GM21737 (cell line): ENCODE data around the gene DOCK9.

Source experiments
- ATAC-seq: cut with Tn5 transposase; IDR thresholded peaks from one replicate; pipeline ENCODE4 v1.9.1; 2021; ENCODE audit warnings: mild to moderate bottlenecking, moderate library complexity; ENCODE audit not compliant: unreplicated experiment

DOCK9 gene

DNA sequence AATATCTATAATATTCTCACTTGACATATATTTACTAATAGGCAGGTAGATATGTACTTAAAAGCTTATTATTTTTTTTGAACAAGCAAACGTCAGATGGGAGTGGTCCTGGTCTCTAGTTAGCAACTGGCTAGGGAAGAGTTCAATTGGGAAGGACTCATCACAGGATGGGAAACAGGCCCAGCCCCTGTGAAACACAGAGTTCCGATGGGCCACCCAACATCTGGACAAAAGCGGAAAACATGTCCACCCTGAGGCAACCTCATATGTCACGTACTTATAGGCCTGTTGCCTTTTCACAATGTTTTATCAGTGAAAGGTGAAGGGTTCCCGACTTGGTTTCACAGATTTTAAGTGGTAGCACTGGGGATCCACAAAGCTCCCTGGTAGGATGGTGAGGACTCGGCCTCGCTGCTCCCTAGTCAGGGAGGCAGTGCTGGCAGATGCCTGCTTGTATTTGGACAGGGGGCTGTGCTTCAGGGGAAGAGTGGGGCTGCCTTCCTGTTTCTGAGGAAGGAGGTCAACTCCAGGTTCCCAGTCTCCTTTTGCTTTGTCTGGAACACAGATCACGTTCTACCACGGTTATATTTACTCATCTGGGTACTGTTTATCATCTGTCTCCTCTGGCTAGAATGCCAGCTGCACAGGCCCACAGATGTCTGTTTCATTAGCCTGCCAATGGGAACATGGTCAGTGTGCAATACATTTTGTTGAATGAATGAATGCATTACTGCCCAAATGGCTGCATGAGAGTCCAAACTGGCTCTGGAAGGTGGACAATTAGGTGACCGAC is 176.0 kb downstream of the DOCK9 start:
- ATAC-seq: no peak

DNA sequence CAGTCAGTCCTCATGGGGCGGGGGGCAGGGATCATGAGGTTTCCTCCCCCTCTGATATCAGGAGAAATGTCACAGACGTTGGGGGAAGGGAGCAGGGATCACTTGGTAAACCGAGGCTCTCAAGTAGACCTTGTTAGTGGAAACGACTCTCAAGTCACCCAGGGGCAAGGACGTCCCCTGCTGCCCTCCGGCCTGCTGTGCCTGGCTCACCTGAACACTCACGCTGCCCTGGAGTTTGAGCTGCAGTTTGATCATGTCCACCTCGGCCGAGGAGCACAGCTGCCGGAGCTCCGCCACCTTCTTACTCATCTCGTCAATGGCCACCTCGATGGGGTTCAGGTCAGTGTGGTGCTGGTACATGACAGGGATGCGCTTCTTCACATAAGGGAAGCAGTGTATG is 177.8 kb downstream of the DOCK9 start:
- ATAC-seq: no peak

DNA sequence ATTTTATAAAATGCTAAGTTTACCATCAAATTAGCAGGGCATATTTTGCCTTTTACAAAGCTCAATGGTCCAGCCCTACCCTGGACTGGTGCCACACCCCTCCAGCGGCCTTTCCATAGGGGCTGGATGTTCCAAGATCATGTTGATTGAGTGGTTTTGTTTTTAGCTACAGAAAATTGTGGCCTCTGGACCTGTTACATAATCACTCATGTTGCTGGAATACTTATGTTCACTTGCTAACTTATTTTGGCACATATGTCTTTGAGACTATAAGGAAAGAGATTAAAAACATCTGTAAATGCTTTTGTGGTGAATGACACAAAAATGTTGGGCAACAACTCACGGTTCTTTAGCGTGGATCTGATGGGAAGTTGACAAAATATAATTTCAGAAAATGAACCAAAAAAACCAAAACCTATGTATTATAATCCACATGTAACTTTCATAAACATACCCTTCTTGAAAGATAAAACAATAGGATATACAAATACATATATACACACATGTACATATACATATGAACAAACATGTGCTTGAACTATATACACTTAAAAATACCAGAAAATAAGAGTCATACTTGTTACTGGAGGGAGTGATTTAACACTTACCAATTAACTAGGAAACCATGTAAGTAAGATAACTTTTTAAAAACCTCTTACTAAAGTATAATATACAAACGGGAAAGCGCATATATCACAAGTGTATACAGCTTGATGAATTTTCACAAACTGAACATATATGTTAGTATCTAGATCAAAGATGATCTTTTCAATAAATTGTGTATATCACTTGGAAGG is 178.8 kb downstream of the DOCK9 start:
- no peak for ATAC-seq

DNA sequence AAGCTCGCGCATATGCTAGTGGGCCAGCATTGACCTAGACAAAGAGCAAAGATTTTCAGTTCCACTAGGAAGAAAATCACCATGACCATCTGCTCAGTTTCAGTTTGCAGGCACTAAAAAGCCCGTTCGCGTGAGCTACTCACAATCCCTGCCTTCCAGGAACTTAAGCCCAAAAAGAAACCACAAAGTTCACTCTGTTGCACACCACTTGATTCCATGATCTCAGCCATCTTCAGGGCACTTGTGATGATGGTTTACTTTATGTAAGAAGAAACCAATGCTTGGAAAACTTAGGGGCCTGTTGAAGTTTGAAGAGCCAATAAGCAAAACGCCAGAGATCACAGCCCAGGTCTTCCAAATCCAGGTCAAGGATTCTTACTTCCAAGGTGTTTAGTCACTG is 180.4 kb downstream of the DOCK9 start:
- ATAC-seq: no peak

DNA sequence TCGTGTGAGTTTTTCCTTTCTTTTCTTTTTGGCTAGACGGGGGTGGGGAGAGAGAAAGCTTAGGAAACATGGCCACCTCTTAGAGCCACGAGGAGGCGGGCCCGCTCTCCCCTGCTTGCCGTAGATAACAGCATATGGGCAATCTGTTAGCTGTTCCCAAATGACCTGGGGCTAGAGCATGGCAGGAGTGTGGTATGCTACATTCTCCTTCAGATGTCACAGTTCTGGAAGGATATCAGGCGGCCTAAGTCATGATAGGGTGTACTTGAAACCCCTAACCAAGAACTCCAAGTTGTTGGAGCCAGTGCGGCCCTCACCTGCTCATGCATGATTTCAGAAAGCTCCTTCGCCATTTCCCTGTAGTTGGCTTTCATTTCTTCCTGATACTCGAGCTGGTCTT is 181.1 kb downstream of the DOCK9 start:
- ATAC-seq: no peak

DNA sequence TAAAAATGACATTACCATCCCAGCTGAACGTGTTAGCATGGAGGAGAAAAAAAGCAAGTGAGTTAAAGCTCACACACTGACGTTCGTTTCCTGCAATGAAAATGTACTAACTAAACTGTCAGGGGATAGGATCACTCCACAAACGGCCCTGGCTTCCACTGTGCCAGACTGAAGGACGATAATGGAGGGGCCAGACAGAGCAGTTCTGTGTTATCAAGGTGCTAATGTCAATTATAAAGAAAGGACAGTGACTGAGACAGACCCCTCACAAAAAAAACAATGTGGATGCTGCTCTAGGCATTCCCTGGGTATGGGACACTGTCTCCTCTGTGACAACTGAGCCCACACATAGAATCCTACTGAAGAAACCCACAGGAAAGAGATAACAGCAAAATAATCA is 181.7 kb downstream of the DOCK9 start:
- ATAC-seq: no peak

DNA sequence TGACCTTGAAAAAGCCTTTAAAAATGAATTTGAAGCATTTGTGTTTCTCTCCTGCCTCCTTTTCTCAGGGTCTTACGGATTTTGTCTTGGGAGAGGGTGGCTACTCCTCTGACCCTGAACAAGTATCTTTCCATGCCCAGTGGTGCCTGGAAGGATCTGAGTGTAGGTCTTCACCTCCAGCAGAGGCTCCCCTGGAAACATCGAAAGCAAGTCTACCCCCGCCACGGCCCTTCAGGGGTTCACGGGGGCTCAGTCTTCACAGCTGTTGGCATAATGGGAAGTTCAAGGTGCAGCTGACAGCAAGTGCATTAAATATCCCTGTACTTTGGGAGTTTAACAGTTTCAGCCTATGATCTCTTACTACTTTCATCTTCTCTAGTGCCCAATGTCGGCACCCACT is 182.6 kb downstream of the DOCK9 start:
- ATAC-seq: no peak

DNA sequence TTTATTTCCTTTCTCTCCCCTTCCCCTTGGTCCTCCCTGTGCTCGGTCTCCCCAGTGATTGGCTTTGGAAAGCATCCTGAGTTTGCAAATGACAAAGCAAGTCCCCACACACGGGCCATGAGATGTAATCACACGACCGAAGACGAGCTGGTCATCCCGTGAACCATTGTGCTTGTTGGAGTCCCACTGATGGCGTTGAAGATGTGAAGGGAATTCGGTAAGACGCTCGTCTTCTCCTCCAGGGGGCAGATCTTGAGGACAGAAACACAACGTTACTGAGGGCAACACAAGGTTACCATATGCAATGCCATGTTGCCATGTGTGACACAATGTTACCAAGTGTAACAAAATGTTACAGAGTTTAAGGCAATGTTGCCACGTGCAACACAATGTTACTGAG is 183.4 kb downstream of the DOCK9 start:
- no peak for ATAC-seq

DNA sequence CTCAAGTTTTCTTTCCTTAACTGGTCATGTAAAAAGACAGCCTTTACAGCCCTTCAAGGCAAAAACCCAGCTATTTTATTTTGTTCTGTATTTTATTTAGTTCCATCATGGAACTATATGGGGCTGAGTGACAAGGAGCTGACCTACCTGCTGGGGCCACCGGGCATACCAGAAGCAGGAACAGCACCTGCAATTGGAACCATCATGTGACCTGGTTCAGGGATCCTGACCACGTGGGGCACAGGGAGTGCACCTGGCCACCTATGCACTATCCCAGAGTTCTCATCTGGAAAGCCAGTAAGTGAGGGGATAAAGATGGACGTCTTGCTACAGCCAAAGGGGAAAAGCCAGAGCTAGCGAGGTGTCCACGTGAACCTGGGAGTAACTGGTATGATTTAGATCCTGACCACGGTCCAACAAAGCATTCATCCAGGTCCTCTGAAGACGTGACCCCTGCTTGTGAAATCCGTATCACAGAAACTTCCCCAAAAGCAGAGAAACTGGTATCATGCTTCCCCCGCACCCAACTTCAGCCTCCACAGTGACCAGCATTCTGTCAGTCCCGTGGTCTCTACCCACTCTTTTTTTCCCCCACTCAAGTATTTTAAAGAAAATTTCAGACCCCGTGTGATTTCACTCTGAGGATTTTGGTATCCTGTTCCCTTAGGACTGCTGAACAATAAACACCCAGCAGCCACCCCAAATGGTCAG is 184.9 kb downstream of the DOCK9 start:
- no peak for ATAC-seq

DNA sequence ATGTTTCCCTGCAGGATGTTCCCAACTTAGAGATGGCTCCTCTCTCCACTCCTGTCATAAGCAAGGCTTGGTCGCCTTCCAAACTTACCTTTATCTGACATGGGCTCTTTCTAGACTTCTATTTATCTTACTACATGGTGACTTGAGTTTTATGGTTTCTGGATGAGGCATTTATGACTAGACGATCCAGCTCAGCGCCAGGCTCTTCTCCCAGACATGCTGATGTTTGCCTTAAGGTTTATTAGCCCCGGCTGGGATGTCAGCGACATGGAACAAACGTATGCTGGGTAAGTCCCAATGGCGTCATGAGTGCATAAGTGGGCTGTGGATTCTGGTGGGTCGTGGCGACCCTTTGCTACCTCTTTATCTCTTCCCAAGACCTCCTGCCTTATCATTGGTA is 185.5 kb downstream of the DOCK9 start:
- ATAC-seq: no peak

DNA sequence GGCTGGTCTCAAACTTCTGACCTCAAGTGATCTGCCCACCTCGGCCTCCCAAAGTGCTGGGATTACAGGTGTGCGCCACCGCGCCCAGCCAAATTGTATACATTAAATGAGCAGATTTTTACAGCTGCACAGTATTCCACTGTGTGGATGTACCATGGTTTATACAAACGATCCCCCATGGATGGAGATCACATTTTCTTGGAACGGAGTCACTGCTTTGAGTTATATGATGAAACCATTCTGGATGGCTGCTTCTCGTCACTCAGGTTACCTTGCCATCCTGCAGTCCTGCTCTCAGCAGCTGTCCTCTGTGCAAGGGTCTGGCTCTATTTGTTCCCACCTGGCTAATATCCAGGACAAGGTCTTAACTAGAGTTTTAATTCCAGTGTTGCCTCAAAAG is 186.3 kb downstream of the DOCK9 start:
- no peak for ATAC-seq

DNA sequence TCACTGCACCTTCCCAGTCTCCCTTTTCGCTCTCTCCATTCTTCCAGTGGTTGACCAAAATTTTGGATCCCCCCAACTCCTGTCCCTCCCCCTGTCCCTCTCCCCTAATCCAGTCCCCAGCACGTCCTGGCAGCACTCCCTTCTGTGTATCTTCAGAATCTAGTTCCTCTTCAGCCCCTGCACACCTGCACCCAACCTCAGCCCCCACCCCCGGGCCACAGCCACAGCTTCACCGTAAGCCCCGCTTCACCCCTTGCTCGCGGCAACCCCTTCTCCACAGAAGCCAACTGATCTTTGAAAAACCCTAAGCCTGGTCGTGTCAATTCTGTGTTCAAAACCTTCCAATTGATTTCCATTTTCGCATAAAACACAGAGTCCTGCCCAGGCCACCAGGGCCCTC is 189.9 kb downstream of the DOCK9 start:
- no peak for ATAC-seq

DNA sequence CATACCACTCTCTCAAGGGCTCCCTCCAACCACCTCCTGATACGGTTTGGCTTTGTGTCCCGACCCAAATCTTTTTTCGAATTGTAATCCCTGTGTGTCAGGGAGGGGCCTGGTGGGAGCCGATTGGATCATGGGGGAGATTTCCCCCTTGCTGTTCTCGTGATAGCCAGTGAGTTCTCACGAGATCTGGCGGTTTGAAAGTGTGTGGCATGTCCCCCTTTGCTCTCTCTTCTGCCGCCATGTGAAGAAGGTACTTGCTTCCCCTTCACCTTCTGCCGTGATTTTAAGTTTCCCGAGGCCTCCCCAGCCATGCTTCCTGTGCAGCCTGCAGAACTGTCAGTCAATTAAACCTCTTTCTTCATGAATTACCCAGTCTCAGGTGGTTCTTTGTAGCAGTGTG is 190.7 kb downstream of the DOCK9 start:
- no peak for ATAC-seq

DNA sequence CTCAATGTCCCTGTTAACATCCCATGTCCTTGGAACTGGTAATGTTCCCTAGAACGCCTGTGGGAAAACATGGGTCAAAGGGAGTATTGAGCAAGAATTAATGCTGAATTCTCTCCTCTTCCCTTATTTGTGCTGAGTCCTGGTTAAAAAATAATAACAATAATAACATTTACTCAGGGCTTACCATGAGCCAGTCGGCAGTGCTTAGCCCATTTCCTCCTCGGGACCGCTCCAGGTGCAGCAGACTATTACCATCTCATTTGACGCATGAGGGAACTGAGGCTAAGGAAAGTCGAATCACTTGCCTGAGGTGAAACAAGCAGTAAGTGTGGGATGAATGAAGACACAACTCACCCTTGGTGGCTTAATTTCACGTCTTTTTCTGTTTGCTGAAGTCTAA is 191.8 kb downstream of the DOCK9 start:
- ATAC-seq: no peak

DNA sequence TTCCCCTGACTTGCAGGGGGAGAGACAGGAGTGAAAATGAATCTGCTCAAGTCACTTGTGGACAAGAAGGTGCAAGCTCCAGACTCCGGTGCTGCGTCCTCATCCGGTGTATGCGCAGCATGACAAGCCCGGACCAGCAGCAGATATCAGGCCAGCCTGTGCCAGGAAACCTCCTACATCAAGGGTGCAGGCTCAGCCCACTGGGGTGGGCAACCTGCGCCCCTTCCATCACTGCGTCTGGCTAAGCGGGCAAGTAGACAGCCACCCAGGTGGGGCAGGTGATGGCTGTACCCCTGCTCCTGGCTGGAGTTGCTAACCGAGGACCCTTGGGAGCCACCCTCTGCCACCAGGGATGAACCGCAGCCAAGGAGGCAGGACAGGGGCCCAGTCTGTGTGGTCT is 192.5 kb downstream of the DOCK9 start:
- ATAC-seq: no peak

DNA sequence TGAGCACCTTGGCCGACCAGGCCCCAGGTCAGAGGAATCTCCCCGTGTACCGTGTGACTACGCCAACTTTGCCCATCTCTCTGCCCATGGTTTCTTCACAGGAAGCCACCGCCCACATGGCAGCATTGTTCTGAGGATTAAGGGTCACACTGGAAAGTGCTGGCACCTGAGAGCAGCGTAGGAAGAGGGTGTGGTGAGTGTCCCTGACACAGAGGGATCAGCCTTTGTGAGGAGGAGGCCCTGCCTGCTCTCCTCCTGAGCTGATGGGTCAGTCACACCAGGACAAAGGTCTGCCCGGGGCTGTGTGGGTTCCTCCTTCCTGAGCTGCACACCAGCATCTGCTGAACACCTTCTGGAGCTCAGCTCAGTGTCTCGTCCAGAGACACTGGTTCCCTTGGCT is 193.2 kb downstream of the DOCK9 start:
- ATAC-seq: no peak

DNA sequence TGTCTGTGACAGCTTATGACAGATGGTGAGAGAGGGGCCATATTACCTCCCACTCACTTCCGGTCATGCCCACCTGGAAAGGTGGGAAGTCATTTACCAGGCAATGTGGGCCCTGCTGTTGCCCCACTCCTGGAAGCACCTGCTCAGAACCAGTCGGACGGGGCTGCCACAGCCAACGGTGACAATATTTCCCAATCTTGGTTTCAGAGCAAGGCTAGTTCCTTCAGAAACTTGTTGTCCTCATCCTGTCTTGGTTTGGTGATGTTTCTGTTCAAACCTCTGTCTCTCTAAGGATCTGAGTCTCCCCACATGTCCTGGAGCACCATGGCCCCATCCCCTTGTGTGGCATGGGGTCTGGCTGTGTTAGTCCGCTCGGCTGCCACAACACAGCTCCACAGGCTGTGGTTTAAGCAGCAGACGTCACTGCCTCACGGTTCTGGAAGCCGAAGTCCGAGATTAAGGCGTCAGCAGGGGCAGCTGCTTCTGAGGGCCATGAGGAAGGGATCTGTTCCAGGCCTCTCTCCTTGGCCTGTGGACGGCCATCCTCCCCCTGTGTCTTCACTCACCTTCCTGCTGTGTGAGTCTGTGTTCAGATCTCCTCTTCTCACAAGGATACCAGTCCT is 193.9 kb downstream of the DOCK9 start:
- no peak for ATAC-seq

DNA sequence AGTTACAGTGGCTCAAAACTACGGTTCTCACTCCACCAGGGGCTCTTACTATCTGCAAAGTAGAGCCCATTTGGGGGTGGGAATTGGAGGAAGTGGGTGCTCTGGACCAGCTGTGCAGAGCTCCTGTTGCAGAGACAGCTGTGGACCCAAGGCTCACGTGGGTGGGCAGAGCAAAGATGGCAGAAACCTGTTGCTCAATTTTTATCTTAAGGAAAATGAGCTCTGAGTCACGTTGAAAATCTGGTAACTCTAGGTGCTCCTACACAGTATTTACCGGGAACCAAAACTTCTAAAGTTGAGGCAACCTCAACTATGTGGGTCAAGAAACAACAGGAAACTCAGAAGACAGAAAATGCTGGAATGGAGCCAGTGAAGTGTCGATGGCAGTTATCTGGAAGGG is 195.2 kb downstream of the DOCK9 start:
- no peak for ATAC-seq

DNA sequence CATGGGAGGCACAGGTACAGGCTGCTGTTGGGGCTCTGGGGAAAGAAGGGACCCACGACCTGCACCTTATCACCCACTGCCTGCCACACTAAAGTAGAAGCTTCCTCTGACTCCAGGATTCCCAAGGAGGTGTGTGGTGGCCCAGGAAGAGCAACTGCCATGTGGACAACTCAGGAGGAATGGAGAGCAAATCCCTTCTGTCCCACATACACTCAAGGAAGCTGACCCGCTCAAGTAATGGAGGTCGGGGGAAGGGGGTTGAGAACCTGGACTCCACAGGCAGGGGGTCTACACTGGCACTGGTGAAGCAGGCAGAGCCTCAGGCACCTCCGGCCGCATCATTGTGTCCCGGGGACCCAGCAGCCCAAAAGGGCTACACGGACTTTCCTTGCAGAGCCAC is 196.0 kb downstream of the DOCK9 start:
- no peak for ATAC-seq

DNA sequence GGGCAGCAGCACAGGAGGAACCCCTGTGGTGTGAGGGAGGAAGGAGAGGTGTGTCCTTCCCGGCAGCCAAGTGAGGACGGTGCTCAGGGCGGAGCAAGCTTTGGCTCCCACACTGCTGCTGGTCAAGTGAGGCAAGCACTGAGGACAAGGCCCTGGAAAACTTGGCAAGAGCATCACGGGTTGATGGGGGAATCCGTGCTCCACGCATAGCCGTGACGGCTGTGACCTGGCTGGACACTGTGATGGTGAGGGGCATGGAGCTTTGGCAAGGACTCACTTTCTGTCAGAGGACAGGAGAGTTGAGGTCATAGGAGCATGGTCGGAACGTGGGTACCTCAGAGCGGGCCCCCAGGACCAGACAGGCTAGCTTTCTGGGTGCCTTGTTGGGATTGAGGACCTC is 196.4 kb downstream of the DOCK9 start:
- no peak for ATAC-seq

DNA sequence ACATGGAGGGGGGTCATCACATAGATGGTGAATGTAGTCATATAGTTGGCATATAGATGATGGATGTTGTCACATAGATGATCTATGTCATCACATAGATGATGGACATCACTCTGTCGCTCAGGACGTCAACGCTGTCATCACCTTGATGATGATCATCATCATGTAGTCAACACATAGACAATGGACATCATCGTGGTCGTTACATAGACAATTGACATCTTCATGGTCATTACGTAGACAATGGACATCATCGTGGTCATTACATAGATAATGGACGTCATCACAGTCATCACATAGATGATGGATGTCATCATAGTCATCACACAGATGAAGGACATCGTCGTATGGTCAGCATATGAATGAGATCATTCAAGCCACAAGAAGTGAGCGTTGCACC is 196.8 kb downstream of the DOCK9 start:
- ATAC-seq: no peak
